PC-3 (cell line): Measurements from ENCODE around the gene TDRD5.

ENCODE experiments used
- EZH2 ChIP-seq: fragments of 300-600 bp; sonication (generic); IDR thresholded peaks from one replicate; pipeline ENCODE4 v1.6.1; 2017; ENCODE audit warnings: antibody characterized with exemption, mild to moderate bottlenecking, low read length; ENCODE audit not compliant: unreplicated experiment
- TF ChIP-seq, protein P1 (sequence below): fragments of 300-600 bp; sonication (generic); conservative IDR thresholded peaks from 2 replicates; pipeline ENCODE4 v1.5.1; 2017; ENCODE audit warnings: antibody characterized with exemption, low read depth, mild to moderate bottlenecking, low read length

DNA sequence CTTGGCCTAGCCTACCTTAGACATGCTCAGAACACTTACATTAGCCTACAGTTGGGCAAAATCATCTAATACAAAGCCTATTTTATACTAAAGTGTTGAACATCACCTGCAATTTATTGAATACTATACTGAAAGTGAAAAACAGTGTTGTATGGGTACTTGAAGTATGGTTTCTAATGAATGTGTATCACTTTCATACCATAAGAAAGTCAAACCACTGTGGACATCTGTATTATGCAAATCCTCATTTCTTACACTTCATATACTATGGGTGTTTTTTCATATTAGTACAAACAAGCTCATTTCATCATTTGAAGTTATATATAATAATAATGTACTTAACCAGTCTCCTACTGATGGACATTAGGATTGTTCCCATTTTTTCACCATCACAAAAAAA is 41.2 kb downstream of the TDRD5 start:
- TF ChIP-seq, protein P1, sequence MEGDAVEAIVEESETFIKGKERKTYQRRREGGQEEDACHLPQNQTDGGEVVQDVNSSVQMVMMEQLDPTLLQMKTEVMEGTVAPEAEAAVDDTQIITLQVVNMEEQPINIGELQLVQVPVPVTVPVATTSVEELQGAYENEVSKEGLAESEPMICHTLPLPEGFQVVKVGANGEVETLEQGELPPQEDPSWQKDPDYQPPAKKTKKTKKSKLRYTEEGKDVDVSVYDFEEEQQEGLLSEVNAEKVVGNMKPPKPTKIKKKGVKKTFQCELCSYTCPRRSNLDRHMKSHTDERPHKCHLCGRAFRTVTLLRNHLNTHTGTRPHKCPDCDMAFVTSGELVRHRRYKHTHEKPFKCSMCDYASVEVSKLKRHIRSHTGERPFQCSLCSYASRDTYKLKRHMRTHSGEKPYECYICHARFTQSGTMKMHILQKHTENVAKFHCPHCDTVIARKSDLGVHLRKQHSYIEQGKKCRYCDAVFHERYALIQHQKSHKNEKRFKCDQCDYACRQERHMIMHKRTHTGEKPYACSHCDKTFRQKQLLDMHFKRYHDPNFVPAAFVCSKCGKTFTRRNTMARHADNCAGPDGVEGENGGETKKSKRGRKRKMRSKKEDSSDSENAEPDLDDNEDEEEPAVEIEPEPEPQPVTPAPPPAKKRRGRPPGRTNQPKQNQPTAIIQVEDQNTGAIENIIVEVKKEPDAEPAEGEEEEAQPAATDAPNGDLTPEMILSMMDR: no peak
- TF ChIP-seq EZH2: no peak
